NCI-H526 treated with DMSO at 0.1 percent for 48 hours (cell line): ENCODE measurements around the gene ZC2HC1C.

ENCODE experiments used
- DNase-seq: peaks from one replicate; lab custom pipeline; 2025; lab: John Stamatoyannopoulos, UW

Gene ZC2HC1C, protein sequence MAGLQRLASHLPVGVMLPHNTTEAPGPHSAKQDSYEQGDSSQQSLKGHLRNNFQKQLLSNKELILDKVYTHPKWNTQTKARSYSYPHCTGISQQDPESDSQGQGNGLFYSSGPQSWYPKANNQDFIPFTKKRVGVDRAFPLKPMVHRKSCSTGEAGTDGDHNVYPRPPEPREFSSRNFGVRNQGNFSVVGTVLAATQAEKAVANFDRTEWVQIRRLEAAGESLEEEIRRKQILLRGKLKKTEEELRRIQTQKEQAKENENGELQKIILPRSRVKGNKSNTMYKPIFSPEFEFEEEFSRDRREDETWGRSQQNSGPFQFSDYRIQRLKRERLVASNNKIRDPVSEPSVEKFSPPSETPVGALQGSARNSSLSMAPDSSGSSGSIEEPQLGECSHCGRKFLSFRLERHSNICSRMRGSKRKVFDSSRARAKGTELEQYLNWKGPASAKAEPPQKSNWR

DNA sequence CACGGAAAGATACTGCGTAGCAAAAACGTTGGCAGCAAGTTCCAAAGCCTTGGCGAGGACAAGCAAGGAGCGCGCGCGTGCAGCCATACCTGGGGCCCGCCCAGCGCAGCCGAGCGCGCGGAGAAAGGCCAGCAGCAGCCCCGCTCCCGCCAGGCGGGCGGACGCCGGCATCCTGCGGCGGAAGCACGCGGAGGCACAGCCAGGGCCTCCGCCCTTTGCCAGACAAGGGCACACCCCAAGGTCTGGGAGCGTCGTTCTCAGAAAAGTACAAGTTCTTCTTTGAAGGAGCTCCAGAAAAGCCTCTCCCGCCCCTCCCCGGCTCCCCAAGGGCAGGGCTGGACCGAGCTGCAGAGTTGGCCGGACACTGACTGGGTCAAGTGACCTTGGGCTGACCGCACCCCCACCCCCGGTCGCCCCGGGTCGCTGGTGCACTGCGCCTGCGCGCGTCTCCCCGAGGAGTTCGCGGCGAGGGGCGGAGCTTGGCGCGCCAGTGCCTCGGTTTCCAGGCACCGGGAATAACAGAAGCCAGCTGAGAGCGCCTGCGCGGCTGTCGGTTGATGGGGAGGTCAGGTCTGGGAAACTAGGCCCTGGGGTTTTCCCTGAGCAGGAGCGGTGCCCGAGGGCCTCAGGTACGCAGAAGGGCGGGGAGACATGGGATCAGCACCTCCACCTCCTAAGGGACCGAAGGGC lies at the start of gene ZC2HC1C:
Gene ZC2HC1C (plus strand): TSS at position 521 of the 690 bp plus-strand sequence. CDS start 933 bp downstream, outside the sequence.
- DNase-seq, result peak; percentile 81

DNA sequence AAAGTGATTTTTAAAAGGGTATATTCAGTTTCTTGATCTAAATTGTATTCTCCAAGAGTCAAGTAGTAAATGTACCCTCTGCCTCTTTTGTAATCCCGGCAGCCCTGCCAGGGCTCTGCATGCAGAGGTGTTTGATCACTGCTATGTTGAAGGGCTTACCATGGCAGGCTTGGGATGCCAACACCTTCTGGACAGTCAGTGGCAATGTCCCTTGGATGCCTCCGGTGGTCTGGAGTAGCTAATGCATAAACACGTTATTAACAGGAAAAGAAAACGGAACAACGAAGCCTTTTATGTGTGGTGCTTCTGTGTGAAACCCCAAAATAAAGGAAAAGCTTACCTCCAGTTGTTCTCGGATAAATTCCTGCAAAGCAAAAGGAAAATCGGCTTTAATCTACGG lies 46.8 kb upstream of the ZC2HC1C start:
- no peak for DNase-seq

DNA sequence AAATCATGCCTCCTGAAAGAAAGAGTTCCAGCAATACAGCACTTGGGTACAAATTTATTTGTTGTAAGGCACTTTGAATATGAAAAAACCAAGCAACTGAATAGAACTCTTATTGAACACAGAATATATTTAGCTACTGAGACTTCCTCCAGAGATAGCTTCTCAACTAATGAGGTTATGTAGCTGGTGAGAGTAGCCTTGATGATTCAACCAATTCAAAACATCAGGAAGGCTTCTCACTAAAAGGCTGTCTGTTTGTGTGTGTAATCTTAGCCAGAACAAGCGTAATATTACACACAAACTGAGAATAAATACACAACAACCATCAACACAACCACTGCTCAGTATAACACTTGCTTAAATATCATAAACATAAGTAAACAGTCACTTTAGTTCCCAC lies 46.3 kb upstream of the ZC2HC1C start:
- DNase-seq, result no peak

DNA sequence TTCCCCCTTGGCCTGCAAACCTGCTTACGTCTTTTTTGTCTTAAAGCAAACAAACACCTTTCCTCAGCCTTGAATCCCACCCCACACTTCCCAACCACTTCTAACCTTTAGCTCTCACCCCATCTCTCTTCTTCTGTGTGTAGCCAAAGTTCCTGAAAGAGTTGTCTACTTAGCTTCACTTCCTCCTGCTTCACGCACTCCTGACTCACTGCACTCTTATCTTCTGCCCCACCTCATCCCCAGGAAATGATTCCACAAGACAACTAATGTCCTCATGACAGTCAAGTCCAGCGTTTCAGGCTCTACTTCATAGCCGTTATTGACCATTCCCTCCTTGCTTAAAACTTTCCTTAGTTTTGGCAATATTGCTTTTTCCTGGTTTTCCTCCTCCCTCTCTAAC lies 44.4 kb upstream of the ZC2HC1C start:
- no peak for DNase-seq

DNA sequence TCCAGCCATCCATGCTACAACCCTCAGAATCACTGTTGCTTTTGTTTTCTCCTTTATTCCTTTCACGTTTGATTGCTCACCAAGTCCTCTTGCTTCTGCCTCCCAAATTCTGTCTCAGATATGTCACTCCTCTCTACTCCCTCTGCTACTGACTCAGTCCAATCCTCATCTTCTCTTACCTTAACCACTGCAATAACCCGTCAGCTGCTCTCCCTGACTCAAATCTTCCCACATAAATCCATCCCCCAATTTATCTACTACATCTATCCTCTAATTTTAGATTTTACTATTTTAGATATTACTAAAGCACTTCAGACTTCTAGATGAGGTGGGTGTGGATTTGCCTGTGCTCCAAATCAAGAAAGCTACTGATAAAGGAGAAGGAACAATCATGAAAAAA lies 43.6 kb upstream of the ZC2HC1C start:
- DNase-seq, result no peak

DNA sequence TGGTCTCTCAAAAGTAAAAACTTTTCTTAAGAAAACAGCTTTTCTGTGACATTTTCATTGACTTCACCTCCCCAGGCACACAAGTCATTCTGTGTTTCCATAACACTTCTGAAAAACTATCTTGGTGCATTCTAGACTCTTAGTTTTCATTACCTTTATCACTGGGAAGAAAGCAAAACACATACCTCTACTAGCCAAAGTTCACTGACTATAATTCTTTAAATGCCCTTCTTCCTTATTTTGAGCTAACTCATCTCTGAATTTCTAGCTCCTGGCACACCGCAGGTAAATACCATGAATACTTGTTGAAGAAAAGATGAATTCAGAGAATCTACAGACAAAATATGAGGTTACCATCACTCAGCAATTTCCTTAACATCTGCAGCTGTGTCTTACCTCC lies 39.3 kb upstream of the ZC2HC1C start:
- no peak for DNase-seq

DNA sequence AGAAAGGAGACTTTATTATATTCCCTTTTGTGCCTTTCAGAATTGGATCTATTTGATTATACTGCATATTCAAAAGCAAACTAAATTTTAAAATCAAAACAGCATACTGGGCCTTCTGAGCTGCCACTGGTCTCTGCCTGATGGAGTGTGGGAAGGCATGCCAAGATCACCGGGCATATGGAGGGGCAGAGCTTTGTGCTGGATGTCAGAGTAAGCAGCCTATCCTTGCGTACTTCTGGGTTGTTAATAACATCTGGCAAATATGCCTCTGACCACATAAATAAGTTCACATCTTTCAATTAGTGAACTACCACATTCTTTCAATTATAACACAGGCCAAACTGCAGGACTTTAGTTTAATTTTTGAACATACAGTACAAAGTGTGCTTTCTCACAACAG lies 36.5 kb upstream of the ZC2HC1C start:
- DNase-seq, result no peak

DNA sequence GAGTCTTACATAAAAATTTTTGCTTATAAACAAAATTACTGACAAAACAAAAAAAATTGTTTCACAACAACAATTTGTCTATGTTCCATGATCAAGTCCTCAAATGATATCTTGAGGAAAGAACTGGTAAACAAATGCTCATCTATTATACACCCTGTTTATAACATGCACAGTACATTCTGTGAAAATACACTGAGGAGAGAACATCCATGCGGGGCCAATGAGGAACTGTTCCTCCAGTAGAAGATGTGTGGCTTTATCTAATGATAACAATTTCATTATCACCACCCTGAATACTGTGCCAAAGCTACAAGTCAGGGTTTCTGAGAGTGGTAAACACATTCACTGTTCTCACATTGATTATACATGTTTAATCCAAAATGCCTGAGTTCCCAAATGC lies 28.9 kb upstream of the ZC2HC1C start:
- DNase-seq, result no peak

DNA sequence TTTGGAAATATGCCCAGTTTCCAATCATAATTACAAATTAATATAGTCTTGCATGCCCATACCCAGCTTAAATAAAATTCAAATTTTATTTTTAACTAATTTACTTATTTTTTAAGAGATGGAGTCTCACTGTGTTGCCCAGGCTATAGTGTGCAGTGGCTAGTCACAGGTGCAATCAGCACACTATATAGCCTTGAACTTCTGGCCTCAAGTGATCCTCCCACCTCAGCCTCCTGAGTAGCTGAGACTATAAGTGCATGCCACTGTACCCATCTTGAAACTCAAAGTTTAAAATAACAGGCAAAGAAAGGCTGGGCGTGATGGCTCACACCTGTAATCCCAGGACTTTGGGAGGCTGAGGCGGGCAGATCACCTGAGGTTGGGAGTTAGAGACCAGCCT lies 28.5 kb upstream of the ZC2HC1C start:
- DNase-seq, result no peak

DNA sequence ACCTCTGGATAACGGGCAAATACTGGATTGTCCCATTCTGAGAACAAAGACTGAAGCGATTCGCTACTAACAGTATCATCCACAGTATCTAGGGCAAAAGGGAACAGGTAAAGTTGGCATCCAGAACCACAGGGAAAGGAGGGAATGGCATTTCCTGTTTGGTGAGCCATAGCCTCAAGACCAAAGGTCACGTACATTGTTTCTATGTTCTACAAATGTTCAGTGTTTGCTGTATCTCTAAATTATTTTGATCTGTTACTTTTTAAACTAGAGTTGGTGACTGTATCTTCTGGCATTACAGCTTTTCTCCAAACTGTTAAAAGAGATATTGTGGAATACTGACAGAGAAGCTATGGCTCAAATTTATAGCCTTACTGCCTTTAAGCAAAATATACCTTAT lies 27.8 kb upstream of the ZC2HC1C start:
- DNase-seq, result no peak

DNA sequence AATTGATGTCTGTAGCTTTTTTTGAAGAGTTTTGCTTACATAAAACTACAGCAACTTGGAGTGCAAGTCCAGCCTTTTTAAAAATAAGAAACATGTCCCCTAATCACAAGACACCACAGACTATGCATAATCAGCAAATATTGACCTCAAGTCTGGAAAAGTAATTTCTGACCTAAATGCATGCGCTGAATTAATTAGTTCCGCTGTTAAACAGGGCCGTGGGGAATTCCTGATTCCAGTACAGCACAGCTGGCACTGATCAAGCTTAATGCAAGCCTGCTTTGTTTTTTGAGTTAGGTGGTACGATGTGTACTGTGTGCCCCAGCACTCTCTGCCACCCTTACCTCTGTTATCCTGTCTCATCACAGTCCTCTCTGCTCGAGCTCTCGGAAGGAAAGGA lies 27.4 kb upstream of the ZC2HC1C start:
- DNase-seq, result no peak

DNA sequence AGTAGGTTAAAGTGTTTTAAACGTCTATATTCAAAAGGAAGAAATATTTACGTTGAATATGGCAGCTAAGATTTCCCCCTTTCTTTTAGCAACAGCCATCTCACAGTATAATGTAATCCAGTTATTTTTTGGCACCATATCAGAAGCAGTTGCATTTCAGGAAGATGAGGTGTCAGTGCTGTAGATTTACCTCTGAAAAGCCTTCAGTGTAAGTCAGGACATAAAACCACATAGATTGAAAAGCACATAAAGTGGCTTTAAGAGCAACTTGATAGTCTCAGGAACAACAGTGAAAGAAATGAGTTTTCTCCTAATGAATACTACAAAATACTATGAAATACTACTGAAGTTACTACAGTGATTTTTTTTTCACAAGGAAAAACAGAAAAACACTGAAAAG lies 25.1 kb upstream of the ZC2HC1C start:
- no peak for DNase-seq

DNA sequence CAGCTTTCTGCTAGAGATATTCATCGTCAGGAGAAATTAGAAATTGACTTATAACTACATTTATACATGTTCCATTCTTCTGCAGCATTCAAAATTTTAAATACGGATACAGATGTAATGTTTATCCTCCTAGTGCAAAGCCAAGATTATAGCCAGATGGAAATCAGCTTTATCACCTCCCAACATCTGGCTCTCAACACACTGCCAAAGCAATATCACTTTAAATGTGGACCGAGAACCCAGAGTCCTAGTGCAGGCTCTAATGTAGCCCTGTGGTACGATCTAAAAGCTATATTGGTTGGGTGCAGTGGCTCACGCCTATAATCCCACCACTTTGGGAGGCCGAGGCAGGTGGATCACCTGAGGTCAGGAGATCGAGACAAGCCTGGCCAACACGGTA lies 24.7 kb upstream of the ZC2HC1C start:
- no peak for DNase-seq

DNA sequence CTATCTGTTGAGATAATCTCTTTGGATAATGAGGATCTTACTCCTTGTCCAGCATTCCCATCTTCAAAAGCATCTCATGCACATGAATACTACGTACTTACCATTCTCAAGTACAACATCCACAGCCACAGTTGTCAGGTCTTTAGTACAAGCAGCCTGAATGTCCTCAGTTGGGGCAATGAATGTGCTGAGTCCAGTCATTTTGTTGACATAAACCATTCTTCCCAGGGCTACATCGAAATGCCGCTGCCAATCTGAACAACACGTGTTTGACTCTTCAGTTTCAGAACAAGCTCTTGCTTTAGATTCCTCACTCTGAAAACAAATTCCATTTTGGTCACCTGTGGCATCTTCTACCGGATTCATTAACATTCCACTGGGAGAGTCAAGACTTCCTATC lies 23.2 kb upstream of the ZC2HC1C start:
- no peak for DNase-seq

DNA sequence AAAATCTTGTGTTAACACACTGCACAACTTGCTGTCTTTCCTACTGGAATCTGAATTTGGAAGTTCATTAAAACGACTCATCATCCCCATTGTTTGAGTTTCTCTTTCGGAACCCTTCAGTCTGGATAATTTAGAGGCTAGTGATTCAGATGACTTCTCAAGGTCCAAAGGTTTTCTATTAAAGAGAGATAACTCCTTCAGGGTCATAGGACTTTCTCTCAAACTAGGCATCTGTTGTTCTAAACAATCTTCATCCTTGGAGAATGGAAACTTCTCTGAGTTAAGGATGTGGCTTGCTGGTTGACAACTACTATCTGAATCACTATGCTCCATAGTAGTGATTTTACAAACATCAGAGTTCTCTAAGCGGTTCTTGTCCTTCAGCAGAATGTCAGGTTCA lies 22.5 kb upstream of the ZC2HC1C start:
- DNase-seq, result no peak

DNA sequence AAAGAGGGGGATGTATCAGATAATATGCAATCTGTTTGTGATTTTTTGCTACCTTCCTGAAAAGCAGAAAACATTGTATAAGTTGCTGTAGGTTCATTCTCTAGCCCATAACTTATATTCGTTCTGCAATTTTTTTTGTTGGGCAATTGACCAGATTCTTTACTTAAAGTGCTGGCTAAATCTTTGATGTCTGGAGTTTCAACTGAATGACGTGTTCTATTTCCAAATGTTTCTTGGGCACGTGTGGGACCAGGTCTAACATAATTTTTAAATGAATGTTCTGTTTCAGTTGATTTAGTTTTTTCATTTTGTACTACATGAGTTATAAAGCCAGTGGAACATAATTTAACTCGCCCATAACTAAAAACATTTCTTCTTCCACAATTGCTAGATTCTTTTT lies 21.9 kb upstream of the ZC2HC1C start:
- no peak for DNase-seq

DNA sequence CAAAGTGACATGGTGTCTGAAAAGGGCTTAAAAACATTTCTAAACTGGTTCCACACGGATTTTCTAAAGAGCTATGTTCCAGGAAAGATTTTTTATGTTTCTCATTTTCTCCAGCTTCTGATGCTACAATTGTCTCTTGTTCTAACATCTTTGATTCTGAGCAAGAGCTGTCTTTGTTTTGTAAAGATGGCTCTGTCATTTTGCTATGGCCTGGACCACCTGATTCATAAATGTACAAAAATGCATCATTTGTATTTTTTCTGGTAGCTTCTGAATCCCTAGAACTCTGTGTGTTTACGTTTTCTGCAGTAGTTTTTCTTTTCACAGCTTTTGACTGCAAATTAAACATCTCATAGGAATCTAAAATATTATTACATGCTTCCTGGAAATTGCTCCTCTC lies 21.3 kb upstream of the ZC2HC1C start:
- no peak for DNase-seq

DNA sequence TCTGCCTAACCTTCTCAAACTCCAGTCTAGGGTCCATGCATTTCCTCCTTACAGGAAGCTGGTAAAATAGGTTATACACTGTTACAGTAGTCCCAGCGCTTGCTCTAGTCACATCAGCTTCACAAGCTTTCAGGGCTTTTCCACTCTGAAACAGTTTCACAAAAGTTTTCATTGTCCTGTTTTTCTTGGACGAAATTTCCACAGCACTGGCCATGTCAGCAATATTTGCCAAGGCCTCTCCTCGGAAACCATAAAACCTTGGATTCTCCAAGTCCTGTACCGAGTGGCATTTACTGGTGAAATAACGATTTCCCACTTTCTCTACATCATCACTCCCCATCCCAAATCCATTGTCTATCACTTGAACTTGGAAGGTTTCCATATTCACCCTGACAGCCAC lies 20.3 kb upstream of the ZC2HC1C start:
- DNase-seq, result no peak

DNA sequence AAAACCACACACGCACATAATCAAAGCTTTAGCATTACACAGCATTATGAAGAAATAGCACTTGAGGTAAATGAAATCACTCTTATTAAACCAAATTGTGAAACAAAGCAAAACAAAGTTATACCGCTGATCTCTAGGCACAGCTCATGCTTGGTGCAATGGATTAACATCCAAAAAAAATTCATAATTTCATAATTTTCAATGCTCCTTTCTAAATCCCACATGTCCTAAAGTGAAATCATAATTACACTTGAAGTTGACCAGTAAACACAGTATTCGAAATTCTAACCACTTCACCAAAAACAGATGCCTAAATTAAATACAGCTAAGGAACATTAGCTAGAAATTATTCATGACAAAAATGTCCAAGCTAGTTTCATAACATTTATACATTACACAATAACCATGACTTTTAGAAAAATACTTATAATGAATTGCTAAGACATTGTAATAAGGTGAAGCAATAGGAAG lies 19.7 kb upstream of the ZC2HC1C start:
- DNase-seq, result no peak

DNA sequence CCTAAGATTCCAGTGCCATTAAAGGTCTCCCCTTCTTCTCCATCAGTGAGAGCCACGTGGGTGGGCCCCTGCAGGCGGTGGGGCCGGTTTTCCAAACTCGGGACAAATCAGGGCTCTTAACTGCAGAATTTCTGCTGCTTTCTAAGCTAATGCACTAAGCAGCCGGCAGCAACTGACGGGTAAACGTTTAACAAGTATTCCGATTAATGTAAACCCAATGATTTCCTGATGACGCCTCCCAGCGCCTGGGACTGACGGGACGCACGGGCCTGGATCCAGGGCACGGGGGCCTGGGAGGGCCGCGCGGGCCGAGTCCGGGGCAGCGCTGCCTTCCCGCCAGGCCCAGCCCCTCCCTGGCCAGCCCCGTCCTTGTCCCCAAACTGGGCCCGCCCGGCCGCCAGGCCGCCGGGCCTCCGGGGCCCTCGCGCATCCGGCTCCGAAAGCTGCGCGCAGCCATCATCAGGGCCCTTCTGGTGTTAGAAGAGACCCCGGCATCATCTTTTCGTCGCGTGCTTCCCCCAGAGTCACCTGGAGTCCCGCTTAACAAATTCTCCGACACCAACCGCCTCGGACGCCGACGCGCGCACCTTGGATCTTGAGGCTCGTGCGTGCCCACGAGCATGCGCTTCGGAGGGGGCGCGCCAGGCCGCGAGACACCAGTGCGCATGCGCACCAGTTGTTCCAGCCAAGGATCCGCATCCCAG lies 18.4 kb upstream of the ZC2HC1C start, which contains the start of gene MLH3:
Gene MLH3 (minus strand): TSS at position 616 of the 704 bp plus-strand sequence. CDS start 1,812 bp downstream, outside the sequence.
- DNase-seq, result peak; percentile 82

DNA sequence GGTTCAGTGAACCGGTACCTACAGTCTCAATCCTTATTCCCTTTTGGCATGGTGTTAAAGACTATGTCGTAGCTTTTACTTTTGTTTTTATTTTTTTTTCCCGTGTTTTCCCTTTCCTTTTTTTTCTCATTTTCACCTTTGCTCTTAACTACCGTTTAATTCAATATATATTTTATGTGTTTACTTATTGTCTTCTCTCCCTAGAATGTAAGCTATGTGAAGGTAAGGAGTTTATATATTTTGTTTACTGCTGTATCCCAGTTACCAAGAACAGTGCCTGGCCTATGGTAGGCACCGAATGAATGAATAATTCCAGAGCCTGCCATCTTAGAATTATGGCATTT lies 17.9 kb upstream of the ZC2HC1C start:
- DNase-seq, result no peak

DNA sequence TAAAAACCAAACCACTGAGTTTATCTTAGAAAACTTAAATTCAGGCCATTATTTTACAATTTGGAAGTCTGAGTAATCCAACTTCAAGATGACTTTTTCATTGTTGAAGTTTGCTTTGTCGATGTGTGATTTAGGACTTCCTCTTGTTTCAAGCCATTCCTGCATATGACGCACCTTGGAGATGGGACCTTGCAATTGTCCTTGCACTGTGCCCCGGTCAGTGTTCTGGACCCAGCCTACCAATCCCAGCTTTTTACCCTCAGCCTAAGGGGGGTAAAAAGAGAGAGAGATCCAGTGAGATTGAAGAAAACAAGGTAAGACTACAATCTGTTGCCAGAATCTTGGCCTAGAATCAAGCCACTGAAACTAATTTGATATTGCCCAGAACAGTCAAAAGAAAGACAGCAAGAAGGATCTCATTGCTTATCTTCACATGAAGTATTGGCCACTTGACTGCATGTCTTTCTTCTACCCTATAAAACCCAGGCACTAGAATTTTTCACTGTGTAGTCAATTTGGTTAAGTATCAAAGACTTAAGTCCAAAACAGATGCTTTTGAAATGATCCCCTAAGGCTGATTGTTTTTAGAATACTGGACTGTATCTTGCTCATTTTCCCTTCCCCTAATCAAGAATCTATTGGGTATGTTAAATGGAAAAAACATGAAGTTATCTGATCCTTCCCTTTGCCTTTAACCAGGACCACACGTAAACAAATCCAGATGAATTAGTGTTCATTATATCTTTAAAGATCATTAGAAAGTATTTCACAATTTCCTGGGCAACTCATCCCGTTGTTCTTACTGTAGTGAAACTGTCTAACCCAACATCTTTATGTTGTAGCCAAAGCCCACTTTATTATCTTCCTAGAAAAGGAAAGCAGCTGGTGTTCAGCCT lies 15.8 kb upstream of the ZC2HC1C start:
- no peak for DNase-seq
